B cell (primary cell): ENCODE data around the gene FAM174C. TPM values are rescaled to one million over a fixed set of nuclear protein-coding genes. Genes with fewer than 3 reads are reported as not detected.

Source experiments
- ATAC-seq: fragments of 200-7000 bp; cut with Tn5 transposase; one replicate; pipeline ENCODE4 v1.10.0; 2021; ENCODE audit warnings: low read depth, mild to moderate bottlenecking, moderate number of reproducible peaks, moderate library complexity
- CTCF ChIA-PET: fragments of 350-600 bp; sonication (Branson Sonifier 250); formaldehyde crosslinking; loops from one replicate; lab custom pipeline; 2021; ENCODE audit warnings: antibody characterized with exemption, inconsistent platforms; lab: Charles Lee
- POLR2A ChIA-PET: fragments of 350-600 bp; sonication (Branson Sonifier 250); formaldehyde crosslinking; loops from one replicate; lab custom pipeline; 2021; ENCODE audit warnings: antibody characterized with exemption; lab: Charles Lee
- DNase-seq: peaks from one replicate; pipeline ENCODE4 v3.0.0; 2013
- H2AFZ ChIP-seq: 2 replicates; pipeline ENCODE4 v1.6.1; 2012; ENCODE audit warnings: mild to moderate bottlenecking, low read depth, low read length; ENCODE audit not compliant: insufficient read depth, poor library complexity, severe bottlenecking
- H3K27ac ChIP-seq, 2 donors: 1 replicate in 1 of 2; 2 replicates in 1 of 2; pipeline ENCODE4 v1.5.1; 2012 to 2013; ENCODE audit warnings: low read length in 2 of 2, mild to moderate bottlenecking in 2 of 2, moderate library complexity in 1 of 2
- H3K27me3 ChIP-seq, 4 experiments: fragments of 200-600 bp in 1 of 4; sonication (generic) in 1 of 4; replicated peaks in 1 of 4; 1 replicate in 2 of 4; 2 replicates in 2 of 4; pipeline versions ENCODE4 v1.6.1 to v1.7.0; 2013 to 2016; ENCODE audit warnings: low read length in 3 of 4, mild to moderate bottlenecking in 2 of 4, mixed read lengths in 1 of 4, moderate library complexity in 1 of 4; ENCODE audit not compliant: insufficient read depth in 4 of 4, control insufficient read depth in 3 of 4; ENCODE audit errors: control extremely low read depth in 1 of 4
- H3K36me3 ChIP-seq, 2 experiments: replicated peaks in 1 of 2; 1 replicate in 1 of 2; 2 replicates in 1 of 2; pipeline versions ENCODE4 v1.6.1 to v1.7.1; 2013; ENCODE audit warnings: low read length in 1 of 2; ENCODE audit not compliant: insufficient read depth in 2 of 2, control insufficient read depth in 1 of 2; ENCODE audit errors: control extremely low read depth in 1 of 2, extremely low read depth in 1 of 2
- H3K4me1 ChIP-seq, 2 donors: fragments of 200-600 bp in 1 of 2; sonication (generic) in 1 of 2; 1 replicate in 1 of 2; 2 replicates in 1 of 2; pipeline versions ENCODE4 v1.5.1 to v1.6.1; 2013 to 2017; ENCODE audit warnings: low read length in 2 of 2; ENCODE audit not compliant: control insufficient read depth in 2 of 2, insufficient read depth in 2 of 2
- H3K4me2 ChIP-seq: replicated peaks from 2 replicates; pipeline ENCODE3; 2012; ENCODE audit warnings: mild to moderate bottlenecking, low read depth, low read length; ENCODE audit not compliant: poor library complexity, severe bottlenecking
- H3K4me3 ChIP-seq, 5 experiments: fragments of 200-600 bp in 1 of 5; sonication (generic) in 1 of 5; 1 replicate in 3 of 5; 2 replicates in 2 of 5; pipeline versions ENCODE4 v1.5.1 to v1.7.0; 2011 to 2016; ENCODE audit warnings: low read length in 4 of 5, mild to moderate bottlenecking in 4 of 5, low read depth in 2 of 5, control low read depth in 1 of 5, moderate library complexity in 1 of 5; ENCODE audit not compliant: insufficient read depth in 1 of 5; ENCODE audit errors: control extremely low read depth in 1 of 5, extremely low read depth in 1 of 5
- H3K79me2 ChIP-seq: fragments of 200-600 bp; sonication (generic); one replicate; pipeline ENCODE4 v1.6.0; 2016; ENCODE audit warnings: low read length; ENCODE audit not compliant: control insufficient read depth, insufficient read depth
- H3K9ac ChIP-seq: fragments of 200-600 bp; sonication (generic); 2 replicates; pipeline ENCODE4 v1.6.1; 2017; ENCODE audit warnings: mild to moderate bottlenecking, low read length, moderate library complexity
- H3K9me3 ChIP-seq, 3 donors: one replicate each; pipeline versions ENCODE4 v1.6.1 to v1.7.1; 2013; ENCODE audit warnings: low read length in 2 of 3; ENCODE audit not compliant: control insufficient read depth in 2 of 3, insufficient read depth in 1 of 3; ENCODE audit errors: control extremely low read depth in 1 of 3
- H4K20me1 ChIP-seq: 2 replicates; pipeline ENCODE4 v1.6.0; 2012; ENCODE audit warnings: mild to moderate bottlenecking, low read length; ENCODE audit not compliant: insufficient read depth, control insufficient read depth, poor library complexity, severe bottlenecking
- H3K27ac Mint-ChIP-seq: one replicate; pipeline ENCODE4 v1.8.0; 2021; ENCODE audit warnings: mixed read lengths
- H3K27me3 Mint-ChIP-seq: one replicate; pipeline ENCODE4 v1.8.0; 2021; ENCODE audit warnings: mixed read lengths
- H3K4me1 Mint-ChIP-seq: one replicate; pipeline ENCODE4 v1.8.0; 2021; ENCODE audit warnings: mixed read lengths
- H3K4me3 Mint-ChIP-seq: one replicate; pipeline ENCODE4 v1.8.0; 2021; ENCODE audit warnings: mixed read lengths
- H3K9me3 Mint-ChIP-seq: one replicate; pipeline ENCODE4 v1.8.0; 2022; ENCODE audit warnings: mixed read lengths; ENCODE audit not compliant: insufficient read depth
- EZH2 ChIP-seq: IDR thresholded peaks from 2 replicates; pipeline ENCODE4 v1.6.1; 2012; ENCODE audit warnings: borderline replicate concordance, low read depth, mild to moderate bottlenecking, moderate library complexity, low read length; ENCODE audit not compliant: insufficient read depth, poor library complexity, severe bottlenecking
- WGBS: methylation state at CpG from one replicate; pipeline ENCODE4 v1.1.5; 2013; ENCODE audit warnings: missing lambda C conversion rate; ENCODE audit not compliant: insufficient coverage; 5-methylcytosine and 5-hydroxymethylcytosine counted together
- intact Hi-C: fragments of 100-400 bp; cut with micrococcal nuclease; formaldehyde crosslinking; loops from one replicate; pipeline ENCODE4 v1.10.0; 2022
- polyA plus RNA-seq: library from polyadenylated mRNA; depleted of rRNA; stranded (reverse); fragments of >200 nt; gene quantifications from 2 replicates; pipeline ENCODE4 v1.2.3, GENCODE V29; 2012
- total RNA-seq, 2 donors: library from RNA; stranded (reverse); fragments of 120-200 nt in 1 of 2; gene quantifications; 1 replicate in 1 of 2; 2 replicates in 1 of 2; pipeline versions ENCODE4 v1.2.3 to v1.2.4, GENCODE V29; 2013 to 2022
- TF ChIP-seq, protein P1 (sequence below): fragments of 200-600 bp; IDR thresholded peaks from one replicate; pipeline ENCODE4 v1.8.0; 2022; ENCODE audit warnings: antibody characterized with exemption, mild to moderate bottlenecking

The FAM174C gene
- total and polyA plus RNA-seq, 2 donors (not counting 1 experiment from before 2014, with no cell fraction given): 41.1 to 70.6 TPM

DNA sequence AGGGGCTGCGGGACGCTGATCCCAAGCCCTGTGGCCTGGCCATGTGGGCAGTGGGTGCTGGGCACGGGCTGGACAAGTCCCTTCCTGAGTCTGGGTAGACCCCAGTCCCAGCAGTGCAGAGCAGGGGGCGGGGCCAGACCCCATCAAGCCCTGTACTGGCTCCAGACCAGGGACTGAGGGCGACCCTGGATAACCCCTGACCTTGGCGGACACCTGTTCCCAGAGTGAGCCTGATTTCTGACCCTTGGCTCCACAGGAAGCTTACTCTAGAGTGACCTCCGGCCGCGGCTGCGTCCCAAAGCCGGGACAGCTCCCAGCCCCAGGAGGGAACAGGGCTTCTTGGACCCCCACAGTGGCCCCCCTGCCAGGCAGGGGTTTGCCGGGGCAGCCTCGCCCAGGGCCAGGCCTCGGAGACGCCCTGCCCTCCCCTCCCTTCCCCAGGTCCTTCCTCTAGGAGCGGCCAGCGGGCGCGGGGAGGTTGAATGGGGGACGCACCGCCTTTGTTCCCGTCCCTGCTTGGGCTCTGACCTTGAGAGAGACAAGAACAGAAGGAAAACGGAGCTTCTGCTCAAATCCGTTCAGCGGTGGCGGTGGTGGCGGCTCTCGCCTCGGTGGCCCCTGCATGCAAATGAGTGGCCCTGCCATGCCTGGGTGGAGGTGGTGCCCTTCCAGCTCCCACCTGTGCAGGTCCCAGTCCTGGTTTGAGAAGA is 8.0 kb downstream of the FAM174C start:
- H3K27ac Mint-ChIP-seq: no peak overlapping the region
- H3K27me3 ChIP-seq: peaks cover 0 to 42% (median 19%) of the 10 kb centered on the region in 4 experiments
- H3K4me3 ChIP-seq: no peak overlapping the region
- H3K9me3 ChIP-seq: peaks cover 0 to 8% (median 0%) of the 10 kb centered on the region in 3 donors
- peaks cover 15% of the 10 kb centered on the region for H3K27me3 Mint-ChIP-seq
- peaks cover 24% of the 10 kb centered on the region for H3K4me1 Mint-ChIP-seq
- H3K4me2 ChIP-seq: no peak overlapping the region
- no peak overlapping the region for H3K27ac ChIP-seq
- H3K79me2 ChIP-seq: peaks cover 16% of the 10 kb centered on the region
- WGBS: 76% methylated on average over 28 of the region's 29 CpGs
- CTCF ChIA-PET: interaction anchor here (1.3 kb wide), 1 partner anchor 39 kb away, joined by 4 read pairs; no protein-coding TSS in a partner anchor
- intact Hi-C loops: no loop called here
- H2AFZ ChIP-seq: no peak overlapping the region
- peaks cover 10 to 11% of the 10 kb centered on the region in 2 donors for H3K4me1 ChIP-seq
- POLR2A ChIA-PET: interaction anchor here (0.6 kb wide), 2 partner anchors 115 to 174 kb away, joined by 4 to 5 read pairs; no protein-coding TSS in a partner anchor
- no peak overlapping the region for H3K4me3 Mint-ChIP-seq
- peaks cover 26% of the 10 kb centered on the region for H4K20me1 ChIP-seq
- DNase-seq (peak; percentile 29), ATAC-seq (no peak)
- H3K36me3 ChIP-seq: peaks cover 0 to 16% of the 10 kb centered on the region in 2 experiments
- H3K9ac ChIP-seq: no peak overlapping the region
- no peaks in the 10 kb centered on the region for H3K9me3 Mint-ChIP-seq
- TF ChIP-seq, protein P1, sequence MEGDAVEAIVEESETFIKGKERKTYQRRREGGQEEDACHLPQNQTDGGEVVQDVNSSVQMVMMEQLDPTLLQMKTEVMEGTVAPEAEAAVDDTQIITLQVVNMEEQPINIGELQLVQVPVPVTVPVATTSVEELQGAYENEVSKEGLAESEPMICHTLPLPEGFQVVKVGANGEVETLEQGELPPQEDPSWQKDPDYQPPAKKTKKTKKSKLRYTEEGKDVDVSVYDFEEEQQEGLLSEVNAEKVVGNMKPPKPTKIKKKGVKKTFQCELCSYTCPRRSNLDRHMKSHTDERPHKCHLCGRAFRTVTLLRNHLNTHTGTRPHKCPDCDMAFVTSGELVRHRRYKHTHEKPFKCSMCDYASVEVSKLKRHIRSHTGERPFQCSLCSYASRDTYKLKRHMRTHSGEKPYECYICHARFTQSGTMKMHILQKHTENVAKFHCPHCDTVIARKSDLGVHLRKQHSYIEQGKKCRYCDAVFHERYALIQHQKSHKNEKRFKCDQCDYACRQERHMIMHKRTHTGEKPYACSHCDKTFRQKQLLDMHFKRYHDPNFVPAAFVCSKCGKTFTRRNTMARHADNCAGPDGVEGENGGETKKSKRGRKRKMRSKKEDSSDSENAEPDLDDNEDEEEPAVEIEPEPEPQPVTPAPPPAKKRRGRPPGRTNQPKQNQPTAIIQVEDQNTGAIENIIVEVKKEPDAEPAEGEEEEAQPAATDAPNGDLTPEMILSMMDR: no peak
- TF ChIP-seq EZH2: no peak

DNA sequence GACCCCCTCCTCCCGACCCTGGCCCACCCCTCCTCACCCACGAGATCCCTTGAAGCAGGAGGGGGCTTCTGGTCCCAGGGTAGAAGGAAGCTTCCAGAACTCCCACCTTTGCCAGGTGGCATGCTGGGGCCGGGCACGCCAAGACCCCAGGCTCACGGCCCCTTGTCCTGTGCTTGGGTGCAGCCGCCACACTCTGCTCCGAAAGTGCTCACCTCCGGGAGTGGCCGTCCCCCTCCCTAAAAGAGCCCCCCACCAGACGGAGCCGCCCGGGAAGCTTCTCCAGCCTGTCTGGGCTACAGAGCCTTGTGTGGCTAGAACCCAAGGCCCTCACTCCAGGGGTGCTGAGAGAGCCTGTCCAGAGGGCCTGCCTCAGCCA is 8.6 kb downstream of the FAM174C start:
- no peak overlapping the region for H3K9ac ChIP-seq
- peaks cover 17% of the 10 kb centered on the region for H3K27me3 Mint-ChIP-seq
- DNase-seq (no peak), ATAC-seq (no peak)
- no peak overlapping the region for H3K4me3 ChIP-seq
- no peak overlapping the region for H3K4me2 ChIP-seq
- peaks cover 0 to 12% of the 10 kb centered on the region in 2 experiments for H3K36me3 ChIP-seq
- H3K9me3 ChIP-seq: peaks cover 0 to 8% (median 0%) of the 10 kb centered on the region in 3 donors
- intact Hi-C loops: no loop called here
- H3K4me1 Mint-ChIP-seq: peaks cover 24% of the 10 kb centered on the region
- H3K27ac Mint-ChIP-seq: no peak overlapping the region
- ChIA-PET CTCF (interaction anchor here (1.3 kb wide), 1 partner anchor 39 kb away, joined by 4 read pairs; no protein-coding TSS in a partner anchor), POLR2A (no interaction called here)
- no peak overlapping the region for H3K4me3 Mint-ChIP-seq
- no peak overlapping the region for H3K27ac ChIP-seq
- H2AFZ ChIP-seq: no peak overlapping the region
- H4K20me1 ChIP-seq: peaks cover 20% of the 10 kb centered on the region
- H3K27me3 ChIP-seq: peaks cover 0 to 47% (median 19%) of the 10 kb centered on the region in 4 experiments
- 87% methylated on average over 12 of the region's 12 CpGs for WGBS
- no peak for TF ChIP-seq EZH2
- TF ChIP-seq, protein P1: no peak
- peaks cover 10 to 11% of the 10 kb centered on the region in 2 donors for H3K4me1 ChIP-seq
- H3K79me2 ChIP-seq: peaks cover 13% of the 10 kb centered on the region
- H3K9me3 Mint-ChIP-seq: no peaks in the 10 kb centered on the region
